WERI-Rb-1 (cell line): ENCODE data around the gene TRAFD1.
A peak's percentile ranks its signal among the peaks of the same experiment; 100 is the strongest.

Experiments used
- DNase-seq: peaks from one replicate; pipeline ENCODE4 v3.0.0-alpha.2; 2020
- H3K27ac ChIP-seq: fragments of 250-450 bp; sonication (Bioruptor Pico); 2 replicates; pipeline ENCODE4 v1.5.1; 2020; ENCODE audit warnings: mild to moderate bottlenecking, moderate library complexity
- H3K27me3 ChIP-seq: fragments of 250-450 bp; sonication (Bioruptor Pico); 2 replicates; pipeline ENCODE4 v1.5.1; 2021; ENCODE audit warnings: mild to moderate bottlenecking, low read depth, moderate library complexity; ENCODE audit not compliant: insufficient read depth, severe bottlenecking
- H3K36me3 ChIP-seq: fragments of 250-450 bp; sonication (Bioruptor Pico); 2 replicates; pipeline ENCODE4 v1.5.1; 2020; ENCODE audit warnings: mild to moderate bottlenecking, moderate library complexity
- H3K4me3 ChIP-seq: 2 replicates; pipeline ENCODE4 v1.5.1; 2011; ENCODE audit warnings: low read depth, mild to moderate bottlenecking, control low read depth, low read length
- H3K9me3 ChIP-seq: fragments of 250-450 bp; sonication (Bioruptor Pico); 2 replicates; pipeline ENCODE4 v1.5.1; 2021; ENCODE audit warnings: mild to moderate bottlenecking, moderate library complexity; ENCODE audit not compliant: severe bottlenecking
- TF ChIP-seq, protein P1 (sequence below): IDR thresholded peaks from 2 replicates; pipeline ENCODE4 v1.5.1; 2011; ENCODE audit warnings: low read depth, mild to moderate bottlenecking, control low read depth, inconsistent platforms, low read length

Gene TRAFD1

DNA sequence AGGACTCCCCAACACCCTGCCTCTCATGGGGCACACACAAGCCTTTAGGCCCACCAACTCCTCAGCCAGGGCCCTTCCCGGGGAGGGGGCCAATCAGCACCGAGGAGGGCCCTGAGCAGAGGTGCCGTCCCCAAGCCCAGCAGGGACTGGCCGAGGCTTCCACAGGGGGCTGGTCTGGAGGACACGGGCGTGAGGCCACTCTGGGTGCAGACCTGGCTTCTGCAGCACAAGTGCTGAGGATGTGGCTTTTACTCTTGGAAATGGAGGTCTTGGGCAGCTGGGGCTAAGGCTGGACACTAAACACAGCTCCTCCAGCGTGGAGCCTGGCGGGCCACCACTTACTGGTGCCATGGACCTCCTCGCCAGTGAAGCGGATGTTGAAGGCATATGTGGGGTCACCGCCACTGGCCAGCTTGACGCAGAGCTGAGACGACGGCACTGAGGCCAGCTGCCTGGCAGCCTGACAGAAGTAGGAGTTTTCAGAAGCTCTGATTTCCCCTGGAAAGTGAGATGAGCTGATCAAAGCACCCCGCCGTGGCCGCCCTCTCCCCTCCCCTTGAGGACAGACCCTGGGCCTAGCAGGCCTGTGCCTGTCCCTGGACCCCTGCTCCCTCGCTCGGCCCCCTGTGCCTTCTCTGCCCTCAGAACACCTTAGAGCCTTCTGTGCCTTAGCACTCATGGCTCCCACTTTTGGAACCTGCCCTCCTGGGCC is 44.0 kb downstream of the TRAFD1 start:
- H3K4me3 ChIP-seq, result no peak overlapping the region
- TF ChIP-seq, protein P1, sequence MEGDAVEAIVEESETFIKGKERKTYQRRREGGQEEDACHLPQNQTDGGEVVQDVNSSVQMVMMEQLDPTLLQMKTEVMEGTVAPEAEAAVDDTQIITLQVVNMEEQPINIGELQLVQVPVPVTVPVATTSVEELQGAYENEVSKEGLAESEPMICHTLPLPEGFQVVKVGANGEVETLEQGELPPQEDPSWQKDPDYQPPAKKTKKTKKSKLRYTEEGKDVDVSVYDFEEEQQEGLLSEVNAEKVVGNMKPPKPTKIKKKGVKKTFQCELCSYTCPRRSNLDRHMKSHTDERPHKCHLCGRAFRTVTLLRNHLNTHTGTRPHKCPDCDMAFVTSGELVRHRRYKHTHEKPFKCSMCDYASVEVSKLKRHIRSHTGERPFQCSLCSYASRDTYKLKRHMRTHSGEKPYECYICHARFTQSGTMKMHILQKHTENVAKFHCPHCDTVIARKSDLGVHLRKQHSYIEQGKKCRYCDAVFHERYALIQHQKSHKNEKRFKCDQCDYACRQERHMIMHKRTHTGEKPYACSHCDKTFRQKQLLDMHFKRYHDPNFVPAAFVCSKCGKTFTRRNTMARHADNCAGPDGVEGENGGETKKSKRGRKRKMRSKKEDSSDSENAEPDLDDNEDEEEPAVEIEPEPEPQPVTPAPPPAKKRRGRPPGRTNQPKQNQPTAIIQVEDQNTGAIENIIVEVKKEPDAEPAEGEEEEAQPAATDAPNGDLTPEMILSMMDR, result no peak
- H3K36me3 ChIP-seq, result peaks cover 15% of the 10 kb centered on the region
- DNase-seq, result no peak
- H3K27me3 ChIP-seq, result no peaks in the 10 kb centered on the region
- no peaks in the 10 kb centered on the region for H3K9me3 ChIP-seq
- no peak overlapping the region for H3K27ac ChIP-seq

DNA sequence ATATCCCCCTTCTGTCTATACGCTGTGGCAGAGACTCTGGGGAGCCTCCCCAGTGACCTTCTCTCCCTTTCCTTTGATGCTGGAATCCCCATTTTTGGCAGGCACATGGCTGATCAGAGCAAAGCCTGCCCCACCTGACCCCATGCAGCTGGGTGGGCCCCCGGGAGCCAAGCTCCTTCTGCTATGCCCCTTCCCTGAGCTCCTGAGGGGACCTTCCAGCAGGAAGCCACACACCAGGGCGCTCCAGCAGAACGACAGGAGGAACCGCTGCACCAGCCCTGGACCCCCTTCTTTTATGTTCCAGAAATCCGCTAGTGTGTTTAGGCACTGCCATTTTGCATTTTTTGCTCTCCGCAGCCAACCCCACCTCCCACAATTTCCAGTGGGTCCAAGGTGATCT is 44.6 kb downstream of the TRAFD1 start:
- H3K27ac ChIP-seq, result no peak overlapping the region
- H3K36me3 ChIP-seq, result peaks cover 20% of the 10 kb centered on the region

DNA sequence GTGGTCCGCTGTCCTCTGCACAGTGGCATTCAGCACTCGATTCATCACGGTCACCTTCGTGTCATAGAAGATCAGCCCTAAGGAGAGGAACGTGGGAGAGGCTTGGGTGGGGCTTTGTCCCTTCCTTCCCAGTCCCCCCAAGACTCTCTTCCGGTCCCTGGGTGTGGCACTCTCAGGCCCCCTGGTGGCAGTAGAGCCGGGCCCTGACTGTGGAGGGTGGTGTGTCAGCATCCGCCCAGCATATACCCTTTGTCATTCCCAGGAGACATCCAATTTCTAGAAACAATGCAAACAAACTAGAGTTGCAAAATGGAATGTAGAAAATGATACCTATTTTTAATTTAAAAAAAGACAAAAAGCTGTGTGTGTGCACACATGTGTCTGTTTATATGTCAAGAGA is 45.0 kb downstream of the TRAFD1 start:
- TF ChIP-seq, protein P1, result peak; percentile 69
- Histone ChIP-seq H3K36me3 (peaks cover 24% of the 10 kb centered on the region), H3K9me3 (no peaks in the 10 kb centered on the region), H3K27ac (no peak overlapping the region), H3K4me3 (no peak overlapping the region), H3K27me3 (no peaks in the 10 kb centered on the region)
- DNase-seq, result peak; percentile 42

More for the DNA sequence above, 44.6 kb downstream of the TRAFD1 start:
- DNase-seq, result no peak
- Histone ChIP-seq H3K4me3 (no peak overlapping the region), H3K9me3 (no peaks in the 10 kb centered on the region), H3K27me3 (no peaks in the 10 kb centered on the region)
- TF ChIP-seq, protein P1, result no peak

DNA sequence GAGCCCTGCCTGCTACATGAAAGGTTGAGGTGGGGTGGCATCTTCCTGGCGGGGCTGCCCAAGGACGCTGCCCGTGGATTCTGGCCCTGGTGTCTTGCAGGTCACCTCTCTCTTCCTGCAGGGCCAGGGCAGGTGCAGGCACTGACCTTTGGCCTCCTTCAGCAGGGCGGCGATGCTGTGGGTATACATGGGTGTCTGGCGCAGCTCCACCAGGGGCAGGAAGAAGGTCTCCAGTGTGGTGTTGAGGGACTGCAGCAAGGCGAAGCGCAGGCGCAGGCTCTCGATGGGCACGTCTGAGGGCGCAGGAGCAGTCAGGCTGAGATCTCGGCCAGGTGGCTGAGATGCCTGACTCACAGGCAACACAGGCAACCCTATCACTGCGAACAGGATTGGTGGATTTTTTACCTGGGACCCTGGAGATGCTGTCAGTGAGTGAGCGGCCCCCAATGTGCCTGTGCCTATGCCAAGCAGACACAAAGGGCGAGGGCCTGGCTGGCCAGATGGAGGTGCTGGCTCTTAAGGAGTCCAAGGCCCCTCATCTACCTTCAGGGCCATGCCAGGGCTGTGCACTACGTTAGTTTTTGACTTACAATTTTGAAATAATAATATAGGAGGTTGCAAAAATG is 45.7 kb downstream of the TRAFD1 start:
- TF ChIP-seq, protein P1, result no peak
- Histone ChIP-seq H3K36me3 (peaks cover 32% of the 10 kb centered on the region), H3K27ac (no peak overlapping the region)

DNA sequence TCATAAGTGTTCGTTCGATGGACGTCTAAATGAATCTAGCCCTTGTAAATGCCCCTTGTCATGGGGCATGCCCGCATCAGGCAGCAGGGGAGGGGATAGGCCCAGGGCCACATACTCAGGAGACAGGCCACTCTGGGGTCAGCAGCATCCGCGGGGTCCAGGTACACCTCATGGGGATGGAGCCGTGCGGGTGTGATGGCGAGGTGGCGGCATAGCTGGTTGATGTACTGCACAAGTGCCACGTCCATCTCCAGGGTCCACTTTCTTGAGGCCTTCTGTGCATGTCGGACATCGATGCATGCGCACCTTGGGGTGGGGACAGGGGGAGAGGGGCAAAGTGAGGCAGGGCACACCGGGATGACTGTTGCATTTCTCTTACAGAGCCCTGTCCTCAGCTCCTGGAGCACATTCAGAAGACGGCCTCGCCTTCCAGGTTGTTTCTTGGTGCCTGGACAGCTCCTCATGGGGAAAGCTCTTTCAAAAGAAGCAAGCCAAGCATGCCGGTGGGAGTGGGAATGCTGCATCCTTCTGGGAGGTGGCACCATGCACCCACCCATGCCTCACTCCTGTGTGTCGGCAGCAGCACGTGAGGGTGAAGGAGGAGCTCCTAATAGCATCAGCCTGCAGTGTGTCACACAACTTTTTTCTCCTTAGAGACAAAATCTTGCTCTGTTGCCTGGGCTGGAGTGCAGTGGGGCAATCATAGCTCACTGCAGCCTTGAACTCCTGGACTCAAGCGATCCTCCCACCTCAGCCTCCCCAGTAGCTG is 47.4 kb downstream of the TRAFD1 start:
- Histone ChIP-seq H3K9me3 (no peaks in the 10 kb centered on the region), H3K27me3 (no peaks in the 10 kb centered on the region), H3K36me3 (peaks cover 35% of the 10 kb centered on the region), H3K4me3 (no peak overlapping the region), H3K27ac (no peak overlapping the region)
- no peak for DNase-seq
- TF ChIP-seq, protein P1, result no peak

More for the DNA sequence above, 45.7 kb downstream of the TRAFD1 start:
- Histone ChIP-seq H3K9me3 (no peaks in the 10 kb centered on the region), H3K4me3 (no peak overlapping the region), H3K27me3 (no peaks in the 10 kb centered on the region)
- DNase-seq, result no peak
